HG03159 (cell line): ENCODE results near the gene NAA30.

ENCODE experiments used
- ATAC-seq: cut with Tn5 transposase; IDR thresholded peaks from one replicate; pipeline ENCODE4 v1.9.1; 2021; ENCODE audit warnings: mild to moderate bottlenecking, moderate library complexity; ENCODE audit not compliant: unreplicated experiment

The NAA30 gene

DNA sequence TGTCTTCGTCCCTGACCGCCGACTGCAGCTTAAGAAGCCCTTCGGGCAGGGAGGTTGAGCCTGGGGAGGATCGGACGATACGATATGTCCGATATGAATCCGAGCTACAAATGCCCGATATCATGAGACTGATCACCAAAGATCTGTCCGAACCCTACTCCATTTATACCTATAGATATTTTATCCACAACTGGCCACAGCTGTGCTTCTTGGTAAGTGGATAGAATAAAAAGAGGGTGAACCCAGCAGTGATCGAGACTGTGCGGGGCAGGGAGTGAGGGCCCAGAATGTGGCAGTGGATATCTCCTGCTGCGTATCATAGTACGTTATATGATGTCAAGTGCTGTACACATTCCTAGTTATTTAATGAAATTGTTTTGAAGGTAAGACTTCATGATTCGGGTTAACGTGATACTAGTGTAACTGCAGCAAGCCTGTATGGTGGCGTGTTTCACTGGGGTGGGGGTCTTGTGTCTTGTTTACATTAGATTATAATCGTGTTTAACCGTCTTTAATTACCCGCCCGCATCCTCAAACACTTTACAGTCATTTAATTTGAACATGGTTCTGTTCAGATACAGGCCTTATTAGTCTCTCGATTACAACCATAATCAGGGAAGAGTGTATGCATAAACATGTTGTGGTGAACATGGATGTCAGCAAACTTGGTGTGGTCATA, 1.3 kb downstream of the NAA30 start:
- no peak for ATAC-seq

DNA sequence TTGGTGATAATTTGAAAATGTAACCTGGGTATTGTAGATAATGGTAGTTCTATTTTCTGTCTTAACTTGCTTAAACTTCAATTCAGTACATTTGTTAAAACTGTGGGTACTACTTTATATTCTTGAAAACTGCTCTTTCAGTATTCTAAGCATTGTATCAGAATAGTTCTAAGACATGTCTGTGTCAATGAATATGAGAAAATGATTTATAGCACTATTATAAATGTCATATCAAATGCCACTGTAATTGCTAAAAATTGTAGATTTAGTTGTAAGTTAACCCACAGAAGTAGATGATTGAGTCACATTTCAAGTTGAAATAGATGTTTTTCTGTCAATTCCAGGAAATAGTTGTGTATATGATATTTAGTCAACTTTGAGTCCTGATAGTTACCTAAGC, 2.4 kb downstream of the NAA30 start:
- no peak for ATAC-seq

DNA sequence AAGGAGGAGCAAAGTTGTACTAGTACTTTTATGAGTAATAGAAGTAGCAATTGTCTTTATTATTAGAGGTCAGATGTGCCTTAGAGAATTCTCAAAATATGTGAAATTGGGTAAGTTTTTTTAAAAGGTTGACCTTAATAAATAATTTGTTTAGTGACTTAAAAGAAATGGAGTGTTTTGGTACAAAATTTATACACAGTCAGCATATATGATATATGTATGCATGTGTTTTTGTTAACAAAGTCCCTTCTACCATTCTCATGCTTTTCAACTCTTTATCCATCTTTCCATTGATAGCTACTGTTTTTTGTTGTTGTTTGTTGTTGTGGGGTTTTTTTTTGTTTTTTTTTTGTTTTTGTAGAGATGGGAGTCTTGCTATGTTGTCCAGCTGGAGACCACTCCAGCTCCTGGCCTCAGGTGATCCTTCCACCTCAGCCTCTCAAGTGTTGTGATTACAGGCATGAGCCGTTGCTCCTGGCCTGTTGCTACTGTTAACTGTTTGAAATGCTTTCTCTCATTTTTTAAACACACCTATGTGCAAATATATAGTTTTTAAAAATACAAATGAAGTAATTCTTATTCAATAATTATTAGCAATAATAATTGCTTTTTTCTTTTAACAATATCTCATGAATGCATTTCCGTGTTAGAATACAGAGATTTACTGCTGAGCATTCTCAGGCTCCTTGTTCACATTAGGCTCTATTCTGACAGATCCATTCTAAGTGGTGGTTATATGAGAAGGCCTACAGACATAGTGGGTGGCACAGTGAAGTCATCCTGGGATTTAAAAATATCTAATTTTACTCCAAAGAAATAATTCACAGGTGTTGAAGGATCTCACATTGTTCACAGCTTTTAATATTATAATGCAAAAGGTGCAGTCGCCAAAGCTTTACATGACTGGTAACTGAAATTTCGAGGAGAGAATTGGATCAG, 10.4 kb downstream of the NAA30 start:
- ATAC-seq: no peak

DNA sequence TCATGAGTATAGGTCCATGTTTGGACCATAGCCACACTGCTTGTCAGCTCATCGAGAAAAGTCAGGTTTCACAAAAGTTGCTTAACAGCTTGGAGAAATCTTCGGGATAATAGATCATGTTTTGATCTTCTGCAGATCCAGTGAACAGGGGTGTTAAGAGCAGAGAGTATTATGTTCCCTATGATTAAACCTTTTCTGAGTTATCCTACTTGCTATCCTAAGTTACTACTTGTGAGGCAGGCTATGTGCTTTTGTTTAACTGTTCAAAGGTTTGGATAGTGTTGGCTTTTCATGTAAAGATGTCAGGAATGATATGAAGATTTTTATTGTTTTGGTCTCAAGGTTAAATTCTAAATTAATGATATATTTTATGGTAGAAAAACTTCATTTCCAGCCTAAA, 11.1 kb downstream of the NAA30 start:
- no peak for ATAC-seq

DNA sequence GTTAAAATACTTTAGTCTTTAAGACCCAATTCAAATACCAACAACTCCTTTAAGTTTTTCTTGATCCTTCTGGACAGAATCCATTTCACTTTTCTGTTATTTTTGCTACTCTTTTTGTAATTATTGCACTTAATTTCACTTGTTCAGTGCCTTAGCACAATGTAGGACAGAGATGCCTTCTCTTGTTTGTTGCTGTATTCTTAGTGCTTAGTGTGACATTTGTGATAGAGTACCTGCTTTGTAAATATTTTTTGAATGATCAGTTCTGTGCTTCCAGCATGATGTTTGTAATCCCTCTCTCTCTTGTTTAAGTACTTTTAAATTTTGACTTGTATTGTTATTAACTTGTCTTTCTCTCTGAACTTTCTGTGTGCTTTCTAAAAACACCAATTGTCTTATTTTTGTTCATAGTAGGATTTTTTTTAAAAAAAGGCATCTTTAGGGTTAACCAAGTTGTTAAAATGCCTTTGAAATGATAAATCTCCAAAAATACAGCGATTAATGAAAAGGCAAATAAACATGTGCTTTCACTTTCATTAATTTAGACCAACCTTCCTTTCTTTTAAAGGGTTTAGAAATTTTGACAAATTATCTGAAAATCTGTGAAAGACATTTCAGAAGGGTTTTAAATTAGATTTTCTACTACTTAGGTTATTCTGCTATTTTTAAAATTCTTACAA, 11.9 kb downstream of the NAA30 start:
- no peak for ATAC-seq

DNA sequence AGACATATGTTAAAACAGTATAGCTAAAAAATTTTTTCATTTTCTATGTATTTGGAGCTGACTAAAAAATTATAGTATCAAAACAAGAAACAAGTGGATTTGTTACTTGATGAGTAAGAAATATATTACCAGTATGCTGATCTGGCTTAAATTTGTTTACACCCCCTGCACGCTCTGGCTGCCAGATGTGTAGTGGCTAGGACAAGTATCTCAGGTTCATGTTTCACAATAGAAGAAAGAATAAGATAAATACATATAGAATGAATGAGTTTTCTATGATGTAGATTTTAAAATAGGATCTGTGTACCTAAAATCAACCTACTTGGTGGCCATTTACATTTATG, 13.1 kb downstream of the NAA30 start:
- no peak for ATAC-seq

DNA sequence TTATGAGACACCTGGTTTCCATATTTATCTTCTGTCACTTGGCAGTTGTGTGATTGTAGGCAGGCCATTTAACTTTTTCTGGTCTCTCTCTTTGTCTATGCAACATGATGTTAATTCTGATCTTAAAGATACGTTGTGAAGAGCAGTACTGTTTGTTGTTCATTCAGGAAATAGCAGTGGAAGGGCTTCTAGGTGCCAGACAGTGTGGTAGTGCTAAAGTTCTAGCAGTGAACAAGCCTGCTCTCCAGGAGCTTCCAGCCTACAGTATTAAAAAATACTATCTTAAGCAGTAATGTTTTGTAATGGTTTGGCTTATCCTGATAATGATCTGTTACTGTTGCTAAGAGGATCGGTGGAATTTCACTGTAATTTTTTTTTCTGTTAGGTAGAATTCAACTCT, 15.2 kb downstream of the NAA30 start:
- ATAC-seq: no peak

DNA sequence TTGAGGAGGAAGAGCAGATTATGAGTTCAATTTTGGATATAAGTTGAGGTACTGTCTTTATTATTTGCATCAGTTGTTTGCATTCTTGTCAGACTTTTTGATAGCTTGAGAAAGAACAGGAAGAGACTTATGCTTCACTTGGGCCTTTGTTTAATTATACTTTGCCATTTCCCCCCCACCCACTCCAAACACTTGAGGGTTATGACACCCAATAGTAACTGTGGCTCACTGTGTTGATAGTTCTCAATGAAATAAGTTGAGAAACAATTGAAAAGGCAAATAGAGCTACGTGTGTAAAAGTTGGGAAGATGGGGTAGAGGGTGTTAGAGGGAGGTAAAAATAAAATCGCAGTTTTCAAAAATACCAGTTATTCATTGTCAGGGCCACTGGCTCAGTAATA, 17.7 kb downstream of the NAA30 start:
- ATAC-seq: no peak

DNA sequence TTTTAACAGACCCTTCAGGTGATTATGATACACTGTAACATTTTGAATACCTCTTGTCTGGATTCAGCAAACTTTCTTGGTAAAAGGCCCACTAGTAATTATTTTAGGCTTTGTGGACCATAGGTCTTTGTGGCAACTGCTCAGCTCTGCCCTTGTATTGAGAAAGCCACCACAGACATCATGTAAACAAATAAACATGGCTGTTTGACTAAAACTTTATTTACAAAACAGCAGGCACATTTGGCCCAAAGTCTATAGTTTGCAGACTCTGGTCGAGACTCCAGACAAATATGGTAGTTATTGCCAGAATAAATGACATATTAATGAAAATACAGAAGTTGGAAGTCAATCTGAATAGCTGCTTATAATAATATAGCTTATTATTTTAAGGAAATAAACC, 18.2 kb downstream of the NAA30 start:
- ATAC-seq: no peak

DNA sequence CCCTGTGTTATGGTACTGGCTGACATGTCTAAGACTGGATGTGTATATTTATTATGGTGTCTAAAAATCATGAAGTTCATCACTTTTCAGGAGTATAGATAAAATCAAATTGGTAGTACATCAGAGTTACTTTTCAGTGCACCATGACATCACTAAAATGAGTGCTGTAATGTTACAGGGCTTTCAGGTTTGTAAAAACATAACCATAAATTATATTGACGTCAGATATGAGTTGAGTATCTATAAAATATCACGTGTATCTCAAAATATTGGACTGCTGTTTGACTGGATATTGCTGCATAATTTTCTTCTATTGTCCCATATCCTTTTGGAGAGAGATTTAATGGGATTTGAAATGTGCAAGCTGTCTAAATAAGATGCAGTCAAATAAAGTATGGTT, 22.0 kb downstream of the NAA30 start:
- ATAC-seq: no peak

DNA sequence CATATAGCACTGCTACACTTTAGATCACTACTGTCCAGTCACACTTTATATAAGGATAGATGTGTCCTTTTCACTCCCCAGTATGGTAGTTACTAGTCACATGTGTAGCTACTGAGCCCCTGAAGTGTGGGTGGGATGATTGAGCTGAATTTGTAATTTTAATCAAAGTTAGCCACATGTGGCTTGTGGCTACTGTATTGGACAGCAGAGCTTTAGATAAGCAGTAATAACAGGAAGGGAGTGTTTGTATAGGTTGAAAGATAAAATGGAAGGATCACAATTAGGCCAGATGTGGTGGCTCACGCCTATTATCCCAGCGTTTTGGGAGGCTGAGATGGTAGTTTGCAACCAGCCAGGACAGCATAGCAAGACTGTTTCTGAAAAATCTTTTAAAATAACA, 23.5 kb downstream of the NAA30 start:
- ATAC-seq: no peak

DNA sequence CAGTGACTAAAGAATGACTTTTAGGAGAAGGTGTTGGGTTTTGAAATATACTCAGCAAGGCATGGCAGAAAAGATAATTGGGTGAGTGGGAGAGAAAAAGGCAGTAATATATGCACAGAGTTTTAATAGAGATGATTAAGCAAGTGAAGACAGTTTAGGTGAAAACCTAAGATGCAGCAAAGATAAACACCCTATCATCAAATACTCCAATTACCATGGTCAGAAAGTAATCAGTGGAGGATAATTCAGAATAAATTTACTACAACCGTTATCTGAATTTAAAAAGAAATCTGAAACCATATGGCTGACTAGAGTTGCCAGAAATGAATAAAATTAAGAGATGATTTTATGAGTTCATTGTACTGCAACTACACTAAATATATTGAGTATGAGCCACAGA, 26.8 kb downstream of the NAA30 start:
- ATAC-seq: no peak

DNA sequence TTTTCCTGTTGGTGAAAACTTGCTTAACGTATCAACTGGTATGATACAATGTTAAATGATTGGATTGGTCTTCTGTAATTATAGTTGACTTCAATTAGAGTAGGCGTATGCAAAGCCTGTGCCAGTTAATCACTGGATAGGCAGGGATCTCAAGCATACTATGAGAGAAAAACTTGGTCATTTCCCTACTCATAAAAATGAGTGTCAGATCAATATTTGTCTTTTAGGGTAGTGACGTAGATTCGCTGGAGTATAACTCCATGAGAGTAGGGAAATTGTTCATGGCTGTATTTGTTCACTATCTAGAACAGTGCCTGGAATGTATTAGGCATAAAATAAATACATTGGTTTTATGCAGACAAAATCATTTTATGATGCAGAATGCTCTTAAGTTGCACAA, 28.6 kb downstream of the NAA30 start:
- ATAC-seq: no peak

DNA sequence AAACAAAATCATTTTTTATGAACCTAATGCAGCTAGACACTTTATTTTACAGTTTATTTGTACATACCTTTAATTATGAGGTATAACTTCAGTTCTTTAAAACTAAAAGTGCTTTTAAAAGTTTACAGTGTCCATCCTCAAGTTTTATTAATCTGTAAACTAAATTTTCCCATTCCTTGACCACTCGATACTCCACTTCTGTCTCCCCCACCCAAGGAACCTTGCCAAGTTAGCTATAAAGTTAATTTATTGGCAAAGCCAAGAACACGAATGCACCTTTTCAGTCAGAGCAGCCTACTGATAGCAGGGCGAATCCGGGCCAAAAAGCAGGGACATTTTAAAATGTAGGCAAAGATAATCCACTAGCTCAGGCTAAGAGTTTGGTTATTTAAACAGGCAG, 29.6 kb downstream of the NAA30 start:
- no peak for ATAC-seq

DNA sequence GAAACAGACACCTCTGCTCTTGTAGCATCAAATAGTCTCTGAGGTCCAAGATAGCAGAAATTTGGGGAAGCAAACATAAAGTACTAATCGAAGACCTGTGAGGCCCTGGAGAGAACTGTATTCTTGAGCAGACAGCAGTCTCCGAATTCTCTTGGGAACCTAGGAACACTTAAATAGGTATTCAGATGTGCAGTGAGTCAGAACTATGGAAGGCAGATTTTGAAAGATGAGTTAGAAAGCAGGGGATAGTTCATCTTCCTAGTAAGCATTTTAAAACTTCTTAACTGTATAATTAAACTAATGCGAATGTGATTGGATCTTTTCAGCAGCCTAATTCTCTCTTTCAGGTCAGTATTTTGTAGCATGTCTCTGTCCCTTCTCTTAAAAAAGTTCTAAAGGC, 30.6 kb downstream of the NAA30 start:
- ATAC-seq: no peak

DNA sequence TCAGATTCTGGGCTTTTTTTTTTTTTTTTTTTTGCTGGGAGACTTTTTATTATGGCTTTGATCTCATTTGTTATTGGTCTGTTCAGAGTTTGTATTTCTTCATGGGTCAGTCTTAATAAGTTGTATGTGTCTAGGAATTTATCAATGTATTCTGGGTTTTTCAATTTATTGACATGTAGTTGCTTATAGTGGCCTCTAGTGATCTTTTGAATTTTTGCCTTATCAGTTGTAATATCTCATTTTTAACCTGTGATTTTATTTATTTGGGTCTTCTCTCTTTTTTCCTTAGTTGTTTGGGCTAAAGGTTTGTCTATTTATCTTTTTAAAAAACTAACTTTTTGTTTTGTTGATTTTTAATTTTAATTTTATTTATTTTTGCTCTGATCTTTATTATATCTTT, 45.5 kb downstream of the NAA30 start:
- ATAC-seq: no peak

DNA sequence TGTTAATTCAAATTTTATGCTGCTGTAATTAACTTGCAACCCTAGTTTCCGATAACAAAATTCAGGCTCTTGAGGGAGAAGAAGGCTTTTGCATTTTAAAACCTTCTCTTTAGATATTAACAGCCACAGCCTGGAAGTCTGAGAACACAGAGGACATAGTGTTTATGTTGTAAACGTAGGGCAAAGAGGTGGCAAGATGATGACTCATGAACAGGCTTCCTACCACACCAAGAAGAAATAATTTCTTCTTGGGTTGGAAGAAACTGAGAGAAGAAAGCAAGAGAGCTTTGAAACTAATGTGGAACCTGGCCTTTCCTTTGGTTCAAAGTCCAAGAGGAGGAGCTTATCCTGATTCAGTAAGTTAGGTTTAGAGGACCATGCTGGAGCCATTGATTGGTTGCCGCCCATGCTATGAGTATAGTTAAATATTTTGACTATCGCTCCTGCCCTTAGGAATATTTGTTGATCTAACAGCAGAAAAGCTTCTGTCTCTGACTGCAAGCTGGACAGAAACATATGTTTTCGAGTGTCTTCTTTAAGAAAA, 71.5 kb downstream of the NAA30 start:
- ATAC-seq: no peak

DNA sequence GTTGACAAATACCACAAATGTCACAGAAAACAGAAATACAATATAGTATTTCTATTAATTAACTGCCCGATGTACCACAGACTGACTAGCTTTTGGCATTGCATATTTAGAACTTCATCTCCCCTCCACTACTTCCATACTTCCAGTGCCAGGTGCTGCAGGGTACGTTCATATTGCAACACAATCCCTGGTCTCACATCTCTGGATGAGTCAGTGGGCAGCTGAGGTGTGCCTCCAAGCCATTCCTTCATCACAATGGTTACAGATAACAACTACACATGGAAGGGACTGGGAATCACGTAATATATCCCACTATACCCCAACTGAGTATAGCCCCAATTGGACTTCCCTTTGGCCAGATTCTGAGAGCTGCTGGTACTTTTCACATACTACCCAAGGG, 72.2 kb downstream of the NAA30 start:
- ATAC-seq: no peak

DNA sequence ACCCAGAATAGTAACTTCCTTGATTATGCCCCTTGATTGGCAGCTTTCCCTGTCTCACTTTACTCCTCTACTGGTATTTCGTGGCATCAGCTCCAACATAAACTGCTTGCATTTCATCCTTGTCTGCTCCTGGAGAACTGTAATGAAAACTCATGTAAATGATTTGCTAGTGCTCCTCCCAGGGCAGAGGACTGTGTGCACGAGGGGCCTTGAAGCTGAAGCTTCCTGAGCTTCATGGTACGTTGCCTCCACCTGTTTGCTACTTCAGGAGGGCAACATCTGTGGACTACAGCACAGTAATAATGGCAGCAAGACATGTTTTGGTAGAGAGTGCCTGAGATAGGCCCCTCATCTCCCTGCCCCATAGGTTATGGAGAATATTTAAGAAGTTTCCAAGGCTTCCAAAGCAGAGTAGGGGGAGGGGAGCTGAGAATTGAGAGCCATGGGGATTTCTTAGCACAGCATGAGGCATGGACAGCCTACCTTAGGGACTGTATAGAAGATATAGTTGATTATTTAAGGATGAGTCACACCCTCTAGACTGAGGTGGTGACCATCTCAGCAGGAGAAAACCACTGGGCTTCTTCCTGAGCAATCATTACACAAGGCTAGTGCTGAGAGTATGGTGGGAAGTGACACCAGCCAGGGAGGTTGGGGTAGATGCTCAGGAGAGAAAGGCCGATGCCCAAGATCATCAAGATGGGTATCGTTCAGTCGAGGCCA, 73.8 kb downstream of the NAA30 start:
- ATAC-seq: peak; percentile 94
